Measurements from ENCODE around the gene SLCO4C1.

DNA sequence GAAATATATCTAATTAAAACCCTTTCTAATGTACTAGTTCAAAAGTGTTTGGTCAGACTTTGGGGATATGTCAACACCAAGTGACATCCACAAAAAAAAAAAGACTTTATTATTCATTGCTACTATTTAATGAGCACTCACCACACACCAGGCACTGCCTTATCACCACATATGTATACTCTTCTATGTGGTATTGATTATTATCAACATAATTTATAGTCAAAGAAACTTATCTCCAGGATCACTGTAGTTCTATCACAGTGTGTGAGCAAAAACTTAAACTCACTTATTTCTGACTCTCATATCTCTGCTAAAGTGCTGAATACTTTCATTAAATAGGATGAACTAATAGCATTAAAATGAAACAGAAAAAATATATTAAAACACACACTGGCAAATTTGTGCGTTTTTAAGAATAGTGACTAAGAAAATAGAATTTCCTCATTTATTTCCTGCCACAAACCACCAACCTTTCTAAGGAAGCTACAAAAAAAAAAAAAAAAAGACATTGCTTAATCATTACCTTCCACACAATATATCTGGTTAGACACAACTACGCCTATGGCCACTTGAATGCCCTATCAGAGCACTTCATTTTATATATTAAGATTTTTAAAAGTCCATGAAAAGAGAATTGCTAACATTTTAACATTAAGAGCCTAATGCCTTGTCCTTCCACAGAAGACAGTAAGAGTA is 12.8 kb downstream of the SLCO4C1 start:
- no peak for TF ChIP-seq CTCF (IDR thresholded peaks at IDR 0.05 in 4 of 5, conservative IDR thresholded peaks at IDR 0.05 in 1 of 5)
- TF ChIP-seq POLR2A (IDR thresholded peaks at IDR 0.05): no peak
